Uterus (tissue), 2 donors: ENCODE results near the gene RALGPS2.

Experiments used
- CTCF ChIP-seq, 4 experiments: fragments of 200-600 bp in 2 of 4; fragments of 450-650 bp in 2 of 4; sonication (generic) in 2 of 4; IDR thresholded peaks; one replicate each; pipeline ENCODE4 v1.5.1; 2016 to 2019; ENCODE audit warnings: antibody characterized with exemption in 4 of 4, mild to moderate bottlenecking in 2 of 4, moderate library complexity in 1 of 4
- POLR2A ChIP-seq, 2 donors: fragments of 450-650 bp; IDR thresholded peaks; one replicate each; pipeline ENCODE4 v1.6.1; 2016; ENCODE audit warnings: antibody characterized with exemption in 2 of 2, mild to moderate bottlenecking in 1 of 2, moderate library complexity in 1 of 2

GRCh38 chr1:178749581-178750166, 24.6 kb downstream of the RALGPS2 start:
- no peak for TF ChIP-seq CTCF (IDR thresholded peaks at IDR 0.05)
- no peak for TF ChIP-seq POLR2A (IDR thresholded peaks at IDR 0.05)
